Embryonic facial prominence (tissue), 1 donor: ENCODE results near the gene AKAP13.

Experiments
- DNase-seq: peaks from one replicate; pipeline ENCODE4 v3.0.0-alpha.2; 2016; ENCODE audit errors: extremely low spot score

The AKAP13 gene

DNA sequence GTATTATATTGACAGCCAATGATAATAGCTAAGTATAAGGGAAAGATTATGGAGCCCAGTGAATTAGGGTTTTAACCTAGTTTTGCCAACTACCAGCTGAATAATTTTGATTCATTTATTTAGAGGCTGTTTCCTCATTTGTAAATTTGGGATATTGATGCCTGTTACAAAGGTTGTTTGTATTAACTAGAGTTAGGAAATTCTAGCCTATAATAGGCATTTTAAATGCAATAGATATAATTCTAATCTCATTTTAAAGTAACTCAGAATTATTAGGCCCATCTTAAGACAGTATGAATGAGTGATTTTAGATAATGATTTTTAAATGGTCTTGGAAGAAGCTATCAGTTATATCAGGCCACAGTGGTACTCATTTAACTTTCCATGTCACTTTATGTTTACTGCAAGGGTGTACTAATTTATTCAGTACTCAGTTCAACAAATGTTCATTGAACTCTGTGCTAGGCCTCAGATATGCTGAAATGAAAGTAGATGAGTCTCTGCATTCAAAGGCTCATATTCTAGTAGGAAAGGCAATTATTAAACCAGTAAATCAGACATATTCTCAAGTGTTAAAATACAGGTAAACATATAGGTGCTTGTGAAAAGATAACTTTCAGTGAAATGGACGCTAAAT, 213.5 kb downstream of the AKAP13 start:
- DNase-seq: no peak

DNA sequence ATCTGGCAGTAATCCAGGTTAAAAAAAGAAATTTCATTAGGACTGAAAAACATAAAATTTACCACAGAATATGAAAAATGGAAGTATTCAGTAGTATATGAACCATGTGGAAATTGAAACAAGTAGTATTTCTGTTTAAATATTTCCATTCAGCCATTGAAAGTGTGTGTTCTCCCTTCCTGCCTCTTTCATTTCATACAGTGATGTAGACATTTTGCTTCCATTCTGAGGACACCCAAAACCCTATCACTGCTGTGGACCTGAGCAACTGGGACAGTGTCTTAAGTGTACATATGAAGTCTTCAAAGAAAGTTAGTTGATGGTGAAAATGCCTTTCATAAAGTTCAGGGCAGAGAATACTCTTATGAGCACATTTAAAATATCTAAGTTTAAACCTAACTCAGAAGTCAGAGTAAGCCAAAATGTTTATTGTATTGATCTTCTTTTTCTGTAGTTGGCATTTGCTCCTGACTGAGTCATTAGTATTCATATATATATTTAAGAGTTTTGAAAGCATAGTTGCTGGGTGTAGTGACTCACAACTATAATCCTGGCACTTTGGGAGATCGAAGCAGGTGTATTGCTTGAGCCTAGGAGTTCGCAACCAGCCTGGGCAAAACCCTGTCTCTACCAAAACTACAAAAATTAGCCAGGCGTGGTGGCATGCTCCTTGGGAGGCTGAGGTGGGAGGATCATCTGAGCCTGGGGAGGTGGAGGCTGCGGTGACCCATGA, 215.6 kb downstream of the AKAP13 start:
- DNase-seq: no peak

DNA sequence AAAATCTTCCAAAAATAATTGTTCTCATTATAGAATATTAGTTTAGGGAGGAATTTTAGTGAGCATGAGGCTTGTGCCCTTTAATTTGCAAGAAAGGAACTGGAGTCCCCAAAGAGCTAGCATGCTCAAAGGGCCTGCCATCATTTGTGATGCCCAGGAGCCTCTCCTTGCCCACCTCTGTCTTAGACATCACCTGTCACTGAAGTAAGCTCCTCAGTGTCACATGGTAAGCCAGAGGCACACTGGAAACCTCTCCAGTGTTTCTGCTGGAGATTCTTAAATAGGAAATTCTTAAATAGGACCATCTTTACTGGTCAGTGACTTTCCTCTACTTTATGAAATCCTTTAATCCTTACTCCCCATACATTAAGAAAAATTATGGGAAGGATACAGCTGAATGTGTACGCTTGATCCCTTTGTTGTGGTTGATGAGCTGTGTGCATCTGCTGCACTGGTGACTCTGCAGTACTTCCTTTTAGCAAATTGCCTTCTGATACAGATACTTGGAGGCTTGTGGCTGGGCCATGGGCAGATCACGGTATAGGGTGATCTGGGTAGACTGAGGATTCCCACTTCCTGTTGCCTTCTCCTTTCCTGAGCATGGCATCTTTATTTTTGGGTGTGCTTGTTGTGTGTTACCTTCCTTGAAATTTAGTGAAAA, 216.9 kb downstream of the AKAP13 start:
- no peak for DNase-seq

DNA sequence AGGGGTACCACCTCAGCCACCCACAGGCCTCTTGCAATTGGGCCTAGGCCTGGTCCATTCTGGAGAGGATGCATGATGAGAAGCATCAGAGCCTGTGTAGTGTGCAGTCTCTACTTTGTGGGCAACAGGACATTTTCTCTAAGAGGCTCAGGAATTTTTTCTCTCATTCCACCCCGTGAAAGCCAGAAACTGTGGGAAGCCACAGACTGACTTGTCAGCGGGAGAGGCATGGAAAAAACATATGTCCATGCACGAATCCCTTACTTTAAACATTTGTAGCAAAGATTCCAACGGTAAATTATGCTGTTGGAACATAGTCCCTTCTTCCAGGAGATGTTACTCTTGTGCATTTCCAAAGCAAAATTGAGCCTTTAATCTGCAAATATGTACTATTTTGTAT, 217.8 kb downstream of the AKAP13 start:
- no peak for DNase-seq

DNA sequence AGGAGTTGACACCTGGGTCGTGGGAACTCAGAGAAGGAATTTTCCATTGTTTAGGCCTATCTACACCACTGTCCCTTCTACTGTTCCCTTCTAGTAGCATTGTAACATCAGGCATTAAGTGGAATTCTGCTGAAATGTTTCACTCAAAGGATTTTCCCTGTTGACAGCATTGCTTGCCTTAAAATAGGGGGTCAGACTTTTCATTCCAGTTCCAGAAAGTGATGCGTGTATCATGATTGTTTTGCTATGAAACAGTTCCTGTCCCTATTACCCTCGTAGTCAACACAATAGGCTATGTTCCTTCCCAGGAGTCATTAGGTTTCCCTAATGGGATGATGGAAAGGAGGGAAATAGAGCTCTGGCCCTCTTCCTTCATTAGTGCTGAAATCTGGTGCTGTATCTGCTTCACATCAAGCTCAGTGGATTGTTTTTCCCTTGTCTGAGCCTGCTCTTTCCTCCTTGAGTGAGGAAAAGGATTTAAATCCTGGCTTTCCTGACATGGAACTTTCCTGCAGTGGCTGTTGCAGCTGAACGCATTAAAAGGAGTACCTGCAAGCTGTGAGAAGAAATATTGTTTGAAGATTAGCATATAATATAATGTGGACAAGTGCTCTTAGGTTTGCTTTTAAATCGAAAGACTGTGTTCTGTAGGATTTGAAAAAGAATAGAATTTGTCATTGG, 218.5 kb downstream of the AKAP13 start:
- no peak for DNase-seq

- DNase-seq: no peak
Observed at GRCh38 chr15:85600001-85600400, 219.6 kb downstream of the AKAP13 start.

GRCh38 chr15:85603160-85603559, 222.8 kb downstream of the AKAP13 start:
- DNase-seq: no peak

DNA sequence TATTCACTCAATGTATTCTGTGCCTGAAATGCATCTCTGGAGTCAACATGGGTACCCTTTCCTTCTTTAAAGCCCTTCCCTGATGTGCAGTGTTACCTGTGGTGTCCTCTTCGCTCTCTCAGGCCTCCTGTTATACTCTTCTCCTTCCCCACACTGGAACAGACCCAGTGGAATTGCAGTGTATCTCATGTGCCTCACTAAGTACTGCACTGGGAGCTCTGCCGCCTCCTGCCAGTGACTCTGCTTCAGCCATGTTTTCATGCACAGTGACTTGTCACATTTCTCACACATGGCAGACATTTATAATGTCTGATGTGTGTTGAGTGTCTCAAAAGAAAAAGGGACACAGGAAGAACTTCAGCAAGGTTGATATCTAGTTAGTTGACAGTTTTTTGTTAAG, 223.3 kb downstream of the AKAP13 start:
- no peak for DNase-seq

- no peak for DNase-seq
Observed at GRCh38 chr15:85604194-85604593, 223.8 kb downstream of the AKAP13 start.

GRCh38 chr15:85606738-85607137, 226.3 kb downstream of the AKAP13 start:
- no peak for DNase-seq

GRCh38 chr15:85607141-85607806, 226.9 kb downstream of the AKAP13 start:
- DNase-seq: no peak

DNA sequence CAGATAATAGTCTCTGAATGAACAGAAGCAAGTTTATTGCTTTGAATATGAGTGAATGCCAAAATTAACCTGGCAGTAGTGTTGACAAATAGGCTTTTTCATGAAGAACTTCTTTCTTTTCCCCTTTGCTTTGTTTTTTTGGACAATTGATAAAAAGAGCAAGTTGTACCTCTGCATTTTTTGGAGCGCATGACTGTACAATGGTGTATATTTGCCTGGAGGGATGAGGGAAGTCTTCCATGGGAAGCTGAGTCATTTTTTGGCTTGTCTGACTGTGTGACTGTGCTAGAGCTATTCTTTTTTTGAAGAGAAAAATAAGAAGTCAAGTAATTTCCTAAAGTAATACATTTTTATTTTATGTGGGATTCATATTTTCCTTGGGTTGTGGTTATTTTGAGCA, 227.4 kb downstream of the AKAP13 start:
- no peak for DNase-seq

DNA sequence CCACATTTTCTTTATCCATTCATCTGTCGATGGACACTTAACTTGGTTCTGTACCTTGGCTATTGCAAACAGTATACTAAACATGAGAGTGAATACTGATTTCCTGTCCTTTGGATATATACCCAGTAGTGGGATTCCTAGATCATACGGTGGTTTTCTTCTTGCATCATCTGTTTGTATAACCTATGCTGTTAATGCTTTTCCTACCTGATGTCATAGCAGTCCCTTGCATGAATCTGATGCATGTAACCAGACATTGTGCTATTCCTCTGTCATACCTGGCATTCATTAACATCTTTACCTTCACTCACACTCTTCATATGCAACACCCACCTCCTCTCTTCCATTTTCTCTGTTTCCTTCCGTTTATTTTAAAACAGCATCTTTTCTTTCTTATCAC, 229.1 kb downstream of the AKAP13 start:
- no peak for DNase-seq

GRCh38 chr15:85611361-85611760, 231.0 kb downstream of the AKAP13 start:
- DNase-seq: no peak

DNA sequence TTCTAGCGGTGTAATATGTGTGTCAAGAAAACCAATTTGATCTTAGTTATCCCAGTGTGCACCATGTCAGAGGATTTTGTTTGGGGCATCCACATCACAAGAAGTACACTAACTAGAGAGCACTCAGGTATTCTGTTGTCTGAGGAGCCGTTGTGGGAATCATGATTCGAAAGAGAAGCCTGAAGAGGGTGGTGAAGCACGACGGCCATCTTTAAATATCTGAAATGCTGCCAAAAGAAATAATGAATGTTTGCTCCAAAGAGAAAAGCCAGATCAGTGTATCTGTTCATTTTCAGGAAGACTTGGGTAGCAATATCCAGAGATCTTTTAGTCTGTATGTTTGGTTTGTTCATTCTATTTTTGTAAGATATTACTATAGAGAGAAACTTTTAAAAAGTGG, 233.7 kb downstream of the AKAP13 start:
- no peak for DNase-seq

- no peak for DNase-seq
Observed at GRCh38 chr15:85615930-85616329, 235.5 kb downstream of the AKAP13 start.

- DNase-seq: peak; percentile 55
Observed at GRCh38 chr15:85616549-85617110, 236.2 kb downstream of the AKAP13 start.

GRCh38 chr15:85618228-85618505, 237.8 kb downstream of the AKAP13 start:
- no peak for DNase-seq

- peak; percentile 85 for DNase-seq
Observed at GRCh38 chr15:85618956-85619491, 238.6 kb downstream of the AKAP13 start.

DNA sequence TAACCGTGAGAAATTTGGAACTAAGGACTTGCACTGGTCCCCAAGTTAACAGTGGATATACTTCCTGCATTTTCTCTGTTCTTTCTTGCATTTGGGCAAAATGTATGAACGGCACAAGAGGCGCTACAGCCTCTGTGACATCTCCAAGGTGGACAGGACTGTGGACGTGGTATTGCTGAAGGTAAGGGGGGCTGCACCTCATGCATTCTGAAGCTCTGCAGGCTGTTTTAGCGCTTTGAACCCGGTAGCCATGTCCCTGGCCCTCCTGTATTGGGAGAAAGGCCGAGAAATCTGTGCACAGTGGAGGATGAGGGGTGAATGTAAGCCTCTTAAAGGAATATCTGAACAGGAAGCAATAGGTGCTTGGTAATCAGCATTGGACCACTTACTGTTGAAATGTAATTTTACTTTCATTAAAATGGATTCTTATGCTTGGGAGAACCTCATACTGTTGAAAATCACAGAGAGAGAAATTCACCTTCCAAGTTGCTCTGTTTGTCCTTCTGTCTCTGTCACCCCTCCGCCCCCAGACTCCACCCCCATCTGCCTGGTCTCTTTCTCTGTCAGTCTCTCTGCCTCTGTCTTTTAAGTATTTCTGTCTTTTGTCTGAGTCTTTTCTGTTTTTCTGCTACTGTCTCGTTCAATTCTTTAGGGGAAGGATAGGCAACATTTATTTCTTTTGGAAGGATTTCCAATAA, 239.7 kb downstream of the AKAP13 start:
- DNase-seq: no peak

- no peak for DNase-seq
Observed at GRCh38 chr15:85620690-85621049, 240.3 kb downstream of the AKAP13 start.
